Heart left ventricle (tissue), 13 donors: ENCODE measurements around the gene GOT2.

Source experiments
- POLR2A ChIP-seq, 2 donors: fragments of 450-650 bp; IDR thresholded peaks; one replicate each; pipeline ENCODE4 v1.6.1; 2017; ENCODE audit warnings: antibody characterized with exemption in 2 of 2, mild to moderate bottlenecking in 2 of 2, moderate library complexity in 2 of 2
- TF ChIP-seq, protein P1 (sequence below), 12 donors: fragments of 200-600 bp; sonication (generic) in 4 of 12; IDR thresholded peaks; one replicate each; pipeline versions ENCODE4 v1.5.0 to v1.8.0; 2018 to 2022; ENCODE audit warnings: antibody characterized with exemption in 12 of 12, mild to moderate bottlenecking in 5 of 12
- donor health status: ischemic (EF 13 %, LVEDD 7.1; RV severe dilation, severe dysfunction).
- donor health status: DM: no; HTN: yes; CAD: no.
- donor health status: DM: no; HTN: no; CAD: no.
- donor health status: ischemic (EF 25% LVEDD 6.9; RV normal size, moderate dysfunction).
- donor health status: ischemic (EF 25% LVEDD 5.7; RV mildly dilated, moderate dysfunction).
- donor health status: ischemic (EF 35%, LVEDD 5.7; RV mildly dilated, moderate dysfunction).
- donor health status: nonischemic (EF 11% LVEDD 7.7; RV severe dilation, severe dysfunction).
- donor health status: DM: yes; HTN: yes; CAD: no.
- donor health status: PGD.
- donor health status: ischemic (EF 29% LVEDD 5.4; RV normal size, mild dysfunction).
- donor health status: nonischemic (EF 23%, LVEDD 6.1; RV moderate dilation, normal function).

DNA sequence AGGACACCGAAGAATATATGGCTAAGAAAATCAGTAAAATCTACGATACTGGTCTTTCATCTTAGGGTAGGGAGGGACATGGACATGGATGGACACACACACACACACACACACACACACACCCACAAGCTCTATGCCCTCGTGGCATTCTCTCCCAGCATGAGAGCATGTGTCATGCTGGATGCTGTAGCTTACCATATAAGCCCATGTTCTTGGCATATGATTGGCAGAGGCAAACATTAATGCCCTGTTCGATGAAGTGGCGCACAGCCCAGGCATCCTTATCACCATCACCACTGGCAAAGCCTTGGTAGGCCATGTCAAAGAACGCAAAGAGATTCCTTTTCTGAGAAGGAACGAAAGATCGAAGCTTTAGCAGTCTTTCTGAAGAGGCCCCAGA lies 17.6 kb downstream of the GOT2 start:
- TF ChIP-seq, protein P1, sequence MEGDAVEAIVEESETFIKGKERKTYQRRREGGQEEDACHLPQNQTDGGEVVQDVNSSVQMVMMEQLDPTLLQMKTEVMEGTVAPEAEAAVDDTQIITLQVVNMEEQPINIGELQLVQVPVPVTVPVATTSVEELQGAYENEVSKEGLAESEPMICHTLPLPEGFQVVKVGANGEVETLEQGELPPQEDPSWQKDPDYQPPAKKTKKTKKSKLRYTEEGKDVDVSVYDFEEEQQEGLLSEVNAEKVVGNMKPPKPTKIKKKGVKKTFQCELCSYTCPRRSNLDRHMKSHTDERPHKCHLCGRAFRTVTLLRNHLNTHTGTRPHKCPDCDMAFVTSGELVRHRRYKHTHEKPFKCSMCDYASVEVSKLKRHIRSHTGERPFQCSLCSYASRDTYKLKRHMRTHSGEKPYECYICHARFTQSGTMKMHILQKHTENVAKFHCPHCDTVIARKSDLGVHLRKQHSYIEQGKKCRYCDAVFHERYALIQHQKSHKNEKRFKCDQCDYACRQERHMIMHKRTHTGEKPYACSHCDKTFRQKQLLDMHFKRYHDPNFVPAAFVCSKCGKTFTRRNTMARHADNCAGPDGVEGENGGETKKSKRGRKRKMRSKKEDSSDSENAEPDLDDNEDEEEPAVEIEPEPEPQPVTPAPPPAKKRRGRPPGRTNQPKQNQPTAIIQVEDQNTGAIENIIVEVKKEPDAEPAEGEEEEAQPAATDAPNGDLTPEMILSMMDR (IDR thresholded peaks at IDR 0.05) = no peak
- TF ChIP-seq POLR2A (IDR thresholded peaks at IDR 0.05) = no peak
